Caco-2 (cell line): Measurements from ENCODE around the gene INPP4A. TPM values are rescaled to one million over a fixed set of nuclear protein-coding genes. Genes with fewer than 3 reads are reported as not detected.

Source experiments
- BruUV-seq: library from RNA; stranded (reverse); fragments of 400-500 nt; replicated peaks from 2 replicates; lab custom pipeline; 2021; lab: Mats Ljungman, UMichigan
- CTCF ChIA-PET: fragments of 300-600 bp; sonication (Branson Sonifier 250); formaldehyde crosslinking; loops from one replicate; lab custom pipeline; 2022; ENCODE audit warnings: antibody characterized with exemption; lab: Charles Lee
- POLR2A ChIA-PET: fragments of 300-600 bp; sonication (Branson Sonifier 250); formaldehyde crosslinking; loops from one replicate; lab custom pipeline; 2022; ENCODE audit warnings: antibody characterized with exemption; lab: Charles Lee
- DNase-seq, 2 experiments: peaks; one replicate each; pipeline versions ENCODE4 v3.0.0 to v3.0.0-alpha.2; 2020 to 2022
- H3K27me3 ChIP-seq: replicated peaks from 2 replicates; pipeline ENCODE4 v1.6.0; 2011; ENCODE audit warnings: low read length; ENCODE audit not compliant: control insufficient read depth, insufficient read depth
- H3K36me3 ChIP-seq: 2 replicates; pipeline ENCODE4 v1.5.1; 2011; ENCODE audit warnings: low read length; ENCODE audit not compliant: control insufficient read depth, insufficient read depth
- H3K4me1 ChIP-seq: fragments of 250-450 bp; sonication (Bioruptor Pico); 2 replicates; pipeline ENCODE4 v1.5.1; 2020; ENCODE audit warnings: mild to moderate bottlenecking
- H3K4me3 ChIP-seq: 2 replicates; pipeline ENCODE4 v1.5.1; 2011; ENCODE audit warnings: low read depth, mild to moderate bottlenecking, control low read depth, low read length
- H3K9me3 ChIP-seq: fragments of 250-450 bp; sonication (Bioruptor Pico); 2 replicates; pipeline ENCODE4 v1.5.1; 2020; ENCODE audit warnings: mild to moderate bottlenecking, moderate library complexity
- H3K27ac Mint-ChIP-seq: one replicate; pipeline ENCODE4 v1.8.0; 2022; ENCODE audit warnings: mixed read lengths; ENCODE audit not compliant: unreplicated experiment
- H3K27me3 Mint-ChIP-seq: one replicate; pipeline ENCODE4 v1.8.0; 2022; ENCODE audit warnings: mixed read lengths; ENCODE audit not compliant: insufficient read depth, unreplicated experiment
- H3K36me3 Mint-ChIP-seq: one replicate; pipeline ENCODE4 v1.8.0; 2022; ENCODE audit warnings: mild to moderate bottlenecking, mixed read lengths; ENCODE audit not compliant: insufficient read depth, unreplicated experiment
- H3K4me1 Mint-ChIP-seq: one replicate; pipeline ENCODE4 v1.8.0; 2022; ENCODE audit warnings: low read depth, mixed read lengths; ENCODE audit not compliant: unreplicated experiment
- H3K4me3 Mint-ChIP-seq: one replicate; pipeline ENCODE4 v1.8.0; 2022; ENCODE audit warnings: mild to moderate bottlenecking, moderate library complexity, mixed read lengths; ENCODE audit not compliant: unreplicated experiment
- H3K9me3 Mint-ChIP-seq: one replicate; pipeline ENCODE4 v1.8.0; 2022; ENCODE audit warnings: mixed read lengths; ENCODE audit not compliant: unreplicated experiment
- intact Hi-C: fragments of 100-400 bp; cut with micrococcal nuclease; formaldehyde crosslinking; loops from one replicate; pipeline ENCODE4 v1.10.0; 2022; ENCODE audit not compliant: unreplicated experiment
- total RNA-seq: library from RNA; stranded (reverse); gene quantifications from 2 replicates; pipeline ENCODE4 v1.2.3, GENCODE V29; 2022
- TF ChIP-seq, protein P1 (sequence below), 2 experiments: fragments of 200-600 bp in 1 of 2; IDR thresholded peaks; 1 replicate in 1 of 2; 2 replicates in 1 of 2; pipeline versions ENCODE4 v1.5.1 to v1.8.0; 2011 to 2022; ENCODE audit warnings: antibody characterized with exemption in 1 of 2, control low read depth in 1 of 2, inconsistent platforms in 1 of 2, low read depth in 1 of 2, low read length in 1 of 2, mild to moderate bottlenecking in 1 of 2, moderate library complexity in 1 of 2; ENCODE audit not compliant: insufficient read depth in 1 of 2, severe bottlenecking in 1 of 2, unreplicated experiment in 1 of 2

Gene INPP4A
- total RNA-seq, 1 experiment from 2014 or later = 26.3 TPM

DNA sequence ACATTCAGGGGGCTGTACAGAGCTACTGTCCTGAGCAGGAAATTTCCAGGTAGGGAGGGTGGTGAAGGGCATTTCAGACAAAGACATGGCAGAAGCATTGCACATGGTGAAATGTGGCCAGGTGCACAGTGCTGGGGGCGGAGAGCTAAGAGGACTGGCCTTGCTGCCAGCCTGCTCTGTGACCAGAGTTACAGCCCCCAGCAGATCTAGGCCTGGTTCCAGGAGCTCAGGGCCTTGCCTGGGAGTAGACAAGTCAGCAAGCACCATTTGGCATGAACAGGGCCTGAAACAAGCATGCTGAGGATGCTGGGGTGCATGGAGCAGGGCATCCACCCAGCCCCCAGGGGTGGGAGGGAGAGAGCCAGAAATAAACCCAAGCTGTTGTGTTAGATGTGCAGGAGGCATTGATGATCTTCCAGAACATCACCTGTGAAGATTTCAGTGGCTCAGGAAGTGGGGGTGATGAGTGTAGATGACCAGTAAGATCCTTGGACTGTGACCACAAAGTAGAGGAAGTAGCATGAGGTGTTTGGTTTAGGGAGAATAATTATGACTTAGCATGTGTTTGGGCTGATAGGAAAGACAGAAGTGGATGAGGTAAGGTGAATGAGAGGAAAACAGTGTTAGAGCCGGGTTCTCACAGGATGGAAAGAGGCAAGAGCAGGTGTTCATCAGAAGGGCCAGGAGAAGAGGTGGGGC is 102.6 kb downstream of the INPP4A start:
- CTCF ChIA-PET = no interaction called here
- Mint-ChIP-seq H3K36me3 (no peaks in the 10 kb centered on the region), H3K27ac (no peak overlapping the region), H3K4me1 (no peaks in the 10 kb centered on the region), H3K9me3 (no peaks in the 10 kb centered on the region), H3K27me3 (no peaks in the 10 kb centered on the region), H3K4me3 (no peak overlapping the region)
- Histone ChIP-seq H3K9me3 (no peaks in the 10 kb centered on the region), H3K27me3 (no peaks in the 10 kb centered on the region), H3K36me3 (no peaks in the 10 kb centered on the region), H3K4me3 (no peak overlapping the region), H3K4me1 (no peaks in the 10 kb centered on the region)
- DNase-seq = no peak
- POLR2A ChIA-PET = no interaction called here
- no TSS peak for BruUV-seq
- intact Hi-C loops = no loop called here
- TF ChIP-seq, protein P1, sequence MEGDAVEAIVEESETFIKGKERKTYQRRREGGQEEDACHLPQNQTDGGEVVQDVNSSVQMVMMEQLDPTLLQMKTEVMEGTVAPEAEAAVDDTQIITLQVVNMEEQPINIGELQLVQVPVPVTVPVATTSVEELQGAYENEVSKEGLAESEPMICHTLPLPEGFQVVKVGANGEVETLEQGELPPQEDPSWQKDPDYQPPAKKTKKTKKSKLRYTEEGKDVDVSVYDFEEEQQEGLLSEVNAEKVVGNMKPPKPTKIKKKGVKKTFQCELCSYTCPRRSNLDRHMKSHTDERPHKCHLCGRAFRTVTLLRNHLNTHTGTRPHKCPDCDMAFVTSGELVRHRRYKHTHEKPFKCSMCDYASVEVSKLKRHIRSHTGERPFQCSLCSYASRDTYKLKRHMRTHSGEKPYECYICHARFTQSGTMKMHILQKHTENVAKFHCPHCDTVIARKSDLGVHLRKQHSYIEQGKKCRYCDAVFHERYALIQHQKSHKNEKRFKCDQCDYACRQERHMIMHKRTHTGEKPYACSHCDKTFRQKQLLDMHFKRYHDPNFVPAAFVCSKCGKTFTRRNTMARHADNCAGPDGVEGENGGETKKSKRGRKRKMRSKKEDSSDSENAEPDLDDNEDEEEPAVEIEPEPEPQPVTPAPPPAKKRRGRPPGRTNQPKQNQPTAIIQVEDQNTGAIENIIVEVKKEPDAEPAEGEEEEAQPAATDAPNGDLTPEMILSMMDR (IDR thresholded peaks at IDR 0.05; ENCODE audit: insufficient read depth in 1 of 2, low read depth in 1 of 2, low read length in 1 of 2, severe bottlenecking in 1 of 2, unreplicated experiment in 1 of 2) = no peak

DNA sequence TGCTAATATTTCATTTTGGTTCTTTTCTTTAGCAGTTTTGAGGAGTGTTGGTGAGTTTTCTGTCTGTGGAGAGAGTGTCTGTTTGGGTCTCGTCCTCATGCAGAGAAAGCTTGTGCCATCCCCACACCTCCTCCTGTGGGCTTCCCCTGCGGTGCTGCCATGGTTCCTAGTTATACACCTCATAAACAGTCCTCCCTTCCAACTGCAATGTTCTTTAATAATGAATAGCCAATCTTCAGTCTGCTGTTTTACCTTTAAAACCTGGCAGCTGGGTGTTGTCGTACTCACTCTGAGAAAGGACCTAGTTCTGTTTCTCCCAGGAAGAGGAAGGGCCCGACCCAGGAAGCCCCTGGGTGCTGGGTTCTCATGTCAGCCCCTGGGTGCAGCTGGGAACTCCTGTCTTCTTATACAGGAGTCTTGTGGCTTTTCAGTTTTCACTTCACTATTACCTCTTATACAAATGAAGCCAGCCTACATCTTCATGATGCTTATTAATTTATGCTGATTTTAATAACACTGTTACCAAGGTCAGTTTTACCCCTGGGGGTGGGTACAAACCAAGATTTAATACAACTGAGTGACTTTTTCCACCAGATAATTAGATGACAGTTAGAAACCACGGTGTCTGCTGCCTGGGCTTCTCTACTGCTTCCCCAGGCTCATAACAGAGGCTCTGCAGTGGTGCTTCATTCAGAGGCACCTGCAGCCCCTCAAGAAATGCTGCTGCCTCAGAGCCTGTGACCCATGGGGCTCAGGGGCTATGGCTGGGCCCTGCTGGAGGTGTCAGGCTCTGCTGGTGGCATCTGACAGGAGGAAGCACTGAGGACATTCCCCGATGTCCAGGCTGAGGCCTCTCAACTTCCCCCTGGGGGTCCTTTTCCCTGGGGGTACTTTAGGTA is 104.5 kb downstream of the INPP4A start:
- Mint-ChIP-seq H3K36me3 (no peaks in the 10 kb centered on the region), H3K27ac (no peak overlapping the region), H3K4me1 (no peaks in the 10 kb centered on the region), H3K9me3 (no peaks in the 10 kb centered on the region), H3K4me3 (no peak overlapping the region), H3K27me3 (no peaks in the 10 kb centered on the region)
- intact Hi-C loops = no loop called here
- peak in 1 of 2 experiments; percentile 10 for DNase-seq
- Histone ChIP-seq H3K27me3 (no peaks in the 10 kb centered on the region), H3K4me1 (no peaks in the 10 kb centered on the region), H3K9me3 (no peaks in the 10 kb centered on the region), H3K36me3 (peaks cover 2% of the 10 kb centered on the region; the same call in 1 of the 2 replicates), H3K4me3 (no peak overlapping the region)
- TF ChIP-seq, protein P1 (IDR thresholded peaks at IDR 0.05; ENCODE audit: insufficient read depth in 1 of 2, low read depth in 1 of 2, low read length in 1 of 2, severe bottlenecking in 1 of 2, unreplicated experiment in 1 of 2) = no peak
- ChIA-PET CTCF (no interaction called here), POLR2A (no interaction called here)
- BruUV-seq = no TSS peak

DNA sequence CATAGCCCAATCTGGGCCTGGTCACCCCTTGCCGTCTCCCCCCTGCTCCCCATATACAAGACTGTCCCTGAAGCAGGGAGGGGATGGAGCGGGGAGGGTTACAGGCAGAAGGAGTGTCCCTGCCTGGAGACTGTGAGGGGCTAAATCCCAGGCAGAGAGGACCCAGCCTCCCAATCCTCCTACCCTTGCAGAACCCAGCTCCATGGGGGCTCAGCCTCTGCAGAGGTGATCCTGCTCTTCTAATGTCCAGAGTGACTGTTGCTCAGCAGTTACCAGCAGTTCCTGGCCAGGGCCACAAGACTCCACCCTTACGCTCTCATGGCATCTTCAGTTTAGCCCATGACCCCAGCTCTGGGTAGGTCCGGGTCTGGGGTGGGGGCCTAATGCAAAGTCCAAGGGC is 105.5 kb downstream of the INPP4A start:
- no peaks in the 10 kb centered on the region for H3K9me3 ChIP-seq
- POLR2A ChIA-PET = no interaction called here
- CTCF ChIA-PET = no interaction called here
- BruUV-seq = no TSS peak
- TF ChIP-seq, protein P1 (IDR thresholded peaks at IDR 0.05; ENCODE audit: insufficient read depth in 1 of 2, low read depth in 1 of 2, low read length in 1 of 2, severe bottlenecking in 1 of 2, unreplicated experiment in 1 of 2) = no peak
- Mint-ChIP-seq H3K36me3 (no peaks in the 10 kb centered on the region), H3K9me3 (no peaks in the 10 kb centered on the region), H3K27ac (no peak overlapping the region), H3K27me3 (no peaks in the 10 kb centered on the region), H3K4me1 (no peaks in the 10 kb centered on the region), H3K4me3 (no peak overlapping the region)
- no peaks in the 10 kb centered on the region for H3K4me1 ChIP-seq
- peaks cover 2% of the 10 kb centered on the region; the same call in 1 of the 2 replicates for H3K36me3 ChIP-seq
- H3K27me3 ChIP-seq = no peaks in the 10 kb centered on the region
- H3K4me3 ChIP-seq = no peak overlapping the region
- DNase-seq = peak in 1 of 2 experiments; percentile 25
- intact Hi-C loops = loop anchor here (10.0 kb wide), 1 partner anchor 135 kb away; no protein-coding TSS in a partner anchor
